Measurements from ENCODE around the gene TLE3.

The TLE3 gene

GRCh38 chr15:70025413-70026296, 72.1 kb downstream of the TLE3 start:
- DNase-seq: no peak

- peak in 1 of 2 experiments; percentile 21 for DNase-seq
Measured at GRCh38 chr15:70024521-70024920, 73.2 kb downstream of the TLE3 start.

DNA sequence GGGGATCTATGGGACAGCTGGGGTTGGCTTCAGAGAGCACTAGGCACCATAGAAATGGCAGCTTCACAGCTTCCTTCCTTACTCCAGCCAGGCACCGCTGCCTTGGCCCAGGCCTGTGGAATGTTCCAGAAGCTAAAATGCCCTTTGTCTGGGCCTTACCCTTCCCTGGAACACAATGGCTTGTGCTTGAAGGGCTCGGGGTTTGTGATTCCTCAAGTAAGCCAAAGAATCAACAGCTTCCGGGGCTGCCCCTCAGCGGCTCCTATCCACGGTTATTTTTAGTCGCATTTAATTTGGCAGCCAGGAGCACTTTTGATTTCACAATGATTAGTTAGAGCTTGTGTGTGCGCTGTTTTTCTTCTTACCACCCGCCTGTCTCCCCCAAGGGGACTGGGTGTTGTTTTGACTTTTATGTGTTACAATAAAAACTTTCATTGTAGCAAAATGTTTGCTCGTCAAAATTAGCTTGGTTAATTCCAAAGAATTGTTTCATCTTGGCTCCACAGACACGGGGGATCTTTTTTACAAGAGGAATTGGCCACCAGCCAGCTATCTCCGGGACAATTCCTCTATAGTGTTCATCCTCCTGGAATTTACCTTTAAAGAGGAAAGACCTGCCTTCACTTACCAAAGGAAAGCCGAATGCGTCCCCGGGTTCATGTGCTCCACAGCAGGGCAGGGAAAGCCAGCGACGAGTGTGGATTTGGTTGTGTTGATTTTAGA, 73.8 kb downstream of the TLE3 start:
- DNase-seq: no peak

DNA sequence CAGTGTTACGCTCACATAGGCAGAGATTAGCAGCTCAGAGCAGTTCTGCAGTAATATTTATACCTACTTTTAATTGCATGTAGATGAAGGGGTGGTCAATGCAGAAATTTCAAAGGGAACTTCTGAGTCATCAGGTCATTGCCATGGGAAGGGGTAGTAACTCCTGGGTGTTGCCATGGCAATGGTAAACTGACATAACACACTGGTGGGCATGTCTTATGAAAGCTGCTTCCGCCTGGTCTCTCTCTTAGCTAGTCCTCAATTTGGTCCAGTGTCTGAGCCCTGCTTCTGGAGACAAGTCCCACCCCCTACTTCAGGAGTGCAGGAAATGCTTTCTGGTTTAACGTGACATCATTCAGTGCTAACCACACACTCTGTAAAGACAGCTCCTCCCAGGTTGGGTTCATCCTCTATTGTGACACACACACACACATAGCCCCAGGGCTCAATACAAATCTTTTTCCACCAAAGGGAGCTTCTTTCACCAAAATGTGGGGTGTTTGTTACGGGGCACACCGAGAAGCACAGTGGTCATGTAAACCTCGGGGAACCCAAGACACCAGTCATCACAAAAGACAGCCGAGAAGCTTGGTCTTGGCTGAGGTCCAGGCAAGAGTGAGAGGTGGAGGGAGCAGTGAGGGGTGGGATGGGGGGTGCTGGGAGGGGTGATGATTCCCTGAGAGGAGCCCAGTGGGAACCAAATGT, 74.5 kb downstream of the TLE3 start:
- DNase-seq: no peak

GRCh38 chr15:70020229-70020628, 77.5 kb downstream of the TLE3 start:
- no peak for DNase-seq

DNA sequence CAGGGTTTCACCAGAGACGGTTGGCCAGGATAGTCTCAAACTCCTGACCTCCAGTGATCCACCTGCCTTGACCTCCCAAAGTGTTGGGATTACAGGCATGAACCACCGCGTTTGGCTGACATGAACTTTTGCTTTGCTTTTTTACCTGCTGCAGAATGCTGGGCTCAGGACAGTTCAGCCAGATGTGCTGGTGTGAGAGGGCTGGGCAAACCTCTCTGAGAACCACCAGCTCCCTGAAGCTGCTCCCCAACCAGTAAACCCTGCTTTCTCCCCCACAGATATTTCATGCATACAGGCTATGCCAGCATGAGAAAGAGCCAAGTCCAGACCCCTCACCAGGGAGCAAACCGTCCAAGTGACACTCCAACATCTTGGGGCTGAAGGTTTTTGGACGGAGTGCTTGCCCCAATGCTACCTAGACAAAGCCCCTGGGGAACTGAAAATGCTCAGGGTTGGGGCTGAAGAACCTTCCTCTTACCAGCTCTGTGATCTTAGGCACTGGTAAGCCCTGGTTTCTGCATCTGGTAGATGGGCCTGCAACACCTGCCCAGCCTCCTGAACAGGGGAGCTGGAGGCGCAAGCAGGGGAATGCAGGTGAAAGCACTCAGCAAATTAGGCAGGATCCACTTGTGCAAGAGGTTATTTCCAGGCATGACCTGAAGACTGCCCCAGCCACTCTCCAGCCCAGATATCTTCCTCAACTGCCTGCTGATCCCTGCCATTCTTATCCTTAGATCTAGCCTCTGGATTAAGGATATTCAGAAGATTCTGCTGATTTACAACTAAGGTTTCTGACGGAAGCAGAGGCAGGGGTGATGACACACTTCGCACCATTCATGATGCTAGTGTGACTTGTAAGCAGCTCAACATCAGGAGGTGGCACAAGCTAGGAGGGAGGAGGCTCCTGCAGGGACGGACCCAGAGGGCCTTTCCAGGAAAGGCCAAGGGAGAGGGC, 78.8 kb downstream of the TLE3 start:
- DNase-seq: no peak

DNA sequence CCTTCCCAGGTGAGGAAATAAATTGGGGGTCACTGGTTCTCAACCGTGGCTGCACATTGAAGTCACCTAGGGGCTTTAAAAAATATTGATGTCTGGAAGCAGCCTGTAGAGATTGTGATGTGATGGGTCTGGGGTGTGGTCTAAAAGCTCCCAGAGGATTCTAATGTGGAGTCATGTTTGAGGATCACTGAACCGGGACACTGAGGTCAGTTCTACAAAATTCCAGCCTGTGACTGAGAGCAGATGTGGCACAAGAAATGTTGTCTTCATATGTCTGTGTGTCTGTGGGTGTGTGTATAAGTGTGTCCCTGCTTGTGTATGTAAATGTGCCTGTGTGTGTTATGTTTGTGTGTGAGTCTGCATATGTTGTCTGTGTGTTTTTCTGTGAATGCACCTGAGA, 79.9 kb downstream of the TLE3 start:
- peak; percentile 4 to 64 for DNase-seq

- no peak for DNase-seq
Measured at GRCh38 chr15:70017025-70017424, 80.7 kb downstream of the TLE3 start.

DNA sequence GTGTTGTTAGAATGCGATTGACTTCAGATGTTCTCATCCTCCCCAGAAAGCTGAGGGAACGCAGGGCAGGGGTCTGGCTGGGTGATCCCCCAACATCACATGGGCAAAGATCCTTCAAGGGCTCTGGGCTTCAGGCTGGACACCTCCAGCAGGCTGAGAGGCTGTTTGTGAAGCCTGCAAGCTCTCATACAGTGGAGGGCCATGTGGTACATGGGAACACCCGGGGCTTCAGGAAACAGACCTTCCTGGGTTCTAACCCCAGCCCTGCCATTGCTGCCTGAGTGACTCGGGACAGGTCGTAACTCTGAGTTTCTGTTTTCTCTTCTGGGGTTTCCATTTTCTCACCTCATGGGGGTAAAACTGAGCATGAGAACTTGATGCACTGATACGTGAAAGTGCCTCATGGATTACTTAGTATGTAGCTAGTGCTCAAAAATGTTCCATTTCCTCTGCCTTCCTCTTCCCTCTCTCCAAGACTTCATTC, 81.2 kb downstream of the TLE3 start:
- no peak for DNase-seq

GRCh38 chr15:70014860-70015490, 82.7 kb downstream of the TLE3 start:
- peak in 1 of 2 experiments; percentile 55 for DNase-seq

DNA sequence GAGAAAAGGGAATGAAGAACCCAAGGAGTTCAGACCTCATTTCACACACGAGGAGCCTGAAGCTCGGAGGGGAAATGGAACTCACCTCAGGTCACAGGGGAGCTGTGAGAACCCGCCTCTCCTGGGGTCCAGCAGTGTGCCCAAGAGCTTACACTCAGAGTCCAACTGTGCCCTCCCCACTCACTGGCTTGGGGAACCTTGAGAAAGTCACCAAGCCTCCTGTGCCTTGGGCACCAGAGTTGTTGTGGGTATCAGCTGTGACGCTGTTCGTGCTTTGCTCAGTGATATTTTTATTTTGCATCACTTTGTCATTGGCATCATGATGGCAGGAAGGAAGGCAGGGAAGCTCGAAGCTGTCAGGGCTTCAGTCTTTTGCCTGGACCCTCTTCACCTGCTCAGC, 83.4 kb downstream of the TLE3 start:
- DNase-seq: no peak

GRCh38 chr15:70013656-70014313, 83.9 kb downstream of the TLE3 start:
- no peak for DNase-seq

DNA sequence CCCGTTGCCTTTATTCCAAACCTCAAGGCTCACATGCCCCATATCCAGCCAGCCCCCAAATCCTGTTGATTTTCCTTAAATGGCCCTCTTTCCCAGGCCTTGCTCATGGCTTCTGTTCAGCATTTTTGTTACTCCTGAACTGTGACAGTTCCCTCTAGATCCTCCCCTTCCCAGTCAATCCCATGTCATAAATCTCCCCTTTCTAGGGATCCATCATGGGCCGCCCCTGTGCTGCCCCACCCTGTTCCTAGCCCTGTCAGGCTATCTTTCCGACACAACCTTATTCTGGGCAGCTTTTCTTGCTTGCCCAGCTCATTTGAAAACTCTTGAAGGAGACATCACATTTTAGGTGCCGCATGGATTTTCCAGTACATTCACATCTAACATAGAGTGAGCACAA, 84.8 kb downstream of the TLE3 start:
- no peak for DNase-seq

GRCh38 chr15:70008697-70009290, 88.9 kb downstream of the TLE3 start:
- DNase-seq: no peak

DNA sequence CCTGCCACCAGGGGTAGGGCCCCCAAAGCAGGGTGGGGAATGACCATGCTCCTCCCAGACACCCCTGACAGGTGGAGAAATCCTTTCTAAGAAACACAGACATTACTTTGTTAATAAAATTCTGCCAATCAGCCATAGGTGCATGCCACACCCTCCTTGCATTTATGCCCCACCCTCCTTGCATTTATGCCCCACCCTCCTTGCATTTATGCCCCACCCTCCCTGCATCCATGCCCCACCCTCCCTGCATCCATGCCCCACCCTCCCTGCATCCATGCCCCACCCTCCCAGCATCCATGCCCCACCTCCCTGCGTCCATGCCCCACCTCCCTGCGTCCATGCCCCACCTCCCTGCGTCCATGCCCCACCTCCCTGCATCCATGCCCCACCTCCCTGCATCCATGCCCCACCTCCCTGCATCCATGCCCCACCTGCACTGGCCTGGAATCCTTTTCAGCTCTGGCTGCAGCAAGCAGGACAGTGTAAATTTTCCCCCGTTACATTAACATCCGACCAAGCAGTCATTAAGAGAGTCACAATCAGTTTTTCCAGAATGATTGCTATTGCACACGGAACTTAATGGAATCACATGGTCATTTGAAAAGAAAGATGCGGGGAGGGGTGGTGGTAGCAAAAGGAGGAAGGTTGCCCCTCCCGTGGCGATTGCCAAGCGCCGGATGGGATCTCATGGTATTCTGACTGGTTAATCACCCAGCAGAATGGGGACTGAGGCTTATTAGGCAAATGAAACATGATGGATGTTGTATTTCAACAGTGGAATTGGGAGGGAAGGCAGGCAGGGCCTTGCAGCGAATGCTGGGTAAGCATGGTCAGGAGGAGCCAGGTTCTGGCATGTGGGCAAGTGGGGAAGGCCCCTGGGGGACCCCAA, 91.2 kb downstream of the TLE3 start:
- DNase-seq: peak; percentile 12 to 69

DNA sequence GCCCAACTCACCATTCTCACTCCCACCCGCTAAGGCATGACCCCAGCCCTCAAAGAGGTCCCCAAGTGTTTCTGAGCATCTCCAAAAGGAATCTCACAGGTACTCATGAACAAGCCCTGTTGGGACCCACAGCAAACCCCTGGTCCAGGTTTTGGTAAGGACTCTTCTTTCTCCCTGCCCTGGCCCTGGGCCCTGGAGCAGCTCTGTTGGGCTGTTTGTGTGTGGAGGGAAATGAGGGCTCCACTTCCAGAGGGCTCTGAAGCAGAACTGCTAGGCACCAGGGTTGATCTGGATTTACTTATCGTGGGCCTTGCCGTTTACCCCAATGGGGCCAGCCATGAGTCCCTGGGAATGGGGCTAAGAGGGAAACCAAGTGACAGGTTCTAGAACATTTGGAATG, 92.9 kb downstream of the TLE3 start:
- peak in 1 of 2 experiments; percentile 18 for DNase-seq

- no peak for DNase-seq
Measured at GRCh38 chr15:70002897-70003296, 94.8 kb downstream of the TLE3 start.

GRCh38 chr15:70001859-70002258, 95.9 kb downstream of the TLE3 start:
- DNase-seq: peak in 1 of 2 experiments; percentile 19

DNA sequence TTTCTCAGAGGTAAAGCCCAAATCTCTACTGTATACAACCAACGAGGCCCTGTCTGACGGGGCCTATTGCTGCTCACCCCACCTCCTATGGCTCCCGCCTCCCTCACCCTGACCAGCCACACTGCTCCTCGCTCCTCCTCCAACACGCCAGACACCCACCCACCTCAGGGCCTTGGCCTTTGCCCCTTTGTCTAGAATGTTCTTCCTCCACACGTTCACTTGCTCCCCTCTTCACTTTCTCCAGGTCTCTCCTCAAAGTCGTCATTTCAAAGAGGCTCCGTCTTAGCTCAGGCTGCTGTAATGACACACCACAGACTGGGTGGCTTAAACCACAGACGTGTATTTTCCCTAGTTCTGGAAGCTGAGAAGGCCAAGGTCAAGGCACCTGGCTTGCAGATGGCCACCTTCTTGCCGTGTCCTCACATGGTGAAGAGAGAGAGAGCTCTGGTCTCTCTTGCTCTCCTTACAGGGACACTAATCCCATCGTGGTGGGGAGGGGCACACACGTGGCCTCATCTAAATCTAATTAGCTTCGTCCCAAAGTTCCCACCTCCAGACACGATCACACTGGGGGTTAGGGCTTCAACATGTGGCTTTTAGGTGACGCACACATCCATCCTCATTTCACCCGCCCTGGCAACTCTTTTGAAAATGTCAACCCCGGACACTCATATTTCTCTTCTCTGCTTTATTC, 98.2 kb downstream of the TLE3 start:
- DNase-seq: no peak
